ENCODE measurements around the gene CNTNAP2.

DNA sequence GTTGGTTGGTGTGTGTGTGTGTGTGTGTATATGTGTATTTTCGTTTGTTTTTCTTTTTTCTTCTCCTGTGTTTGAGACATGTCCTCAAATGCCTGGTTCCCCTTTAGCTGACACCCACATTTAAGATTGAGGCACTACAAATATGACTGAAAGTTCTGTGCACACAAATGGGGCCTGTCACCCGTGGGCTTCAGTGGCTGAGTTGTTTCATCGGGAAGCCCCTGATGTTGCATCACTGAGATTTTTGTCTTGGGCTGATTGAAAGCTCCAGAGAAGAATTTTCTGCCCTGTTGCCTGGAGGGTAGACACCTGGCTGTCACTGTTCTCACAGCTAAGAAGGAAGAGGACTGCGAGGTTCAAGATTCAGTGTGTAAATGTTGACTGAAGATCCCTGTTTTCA lies 2190.2 kb downstream of the CNTNAP2 start:
- TF ChIP-seq, protein P1, sequence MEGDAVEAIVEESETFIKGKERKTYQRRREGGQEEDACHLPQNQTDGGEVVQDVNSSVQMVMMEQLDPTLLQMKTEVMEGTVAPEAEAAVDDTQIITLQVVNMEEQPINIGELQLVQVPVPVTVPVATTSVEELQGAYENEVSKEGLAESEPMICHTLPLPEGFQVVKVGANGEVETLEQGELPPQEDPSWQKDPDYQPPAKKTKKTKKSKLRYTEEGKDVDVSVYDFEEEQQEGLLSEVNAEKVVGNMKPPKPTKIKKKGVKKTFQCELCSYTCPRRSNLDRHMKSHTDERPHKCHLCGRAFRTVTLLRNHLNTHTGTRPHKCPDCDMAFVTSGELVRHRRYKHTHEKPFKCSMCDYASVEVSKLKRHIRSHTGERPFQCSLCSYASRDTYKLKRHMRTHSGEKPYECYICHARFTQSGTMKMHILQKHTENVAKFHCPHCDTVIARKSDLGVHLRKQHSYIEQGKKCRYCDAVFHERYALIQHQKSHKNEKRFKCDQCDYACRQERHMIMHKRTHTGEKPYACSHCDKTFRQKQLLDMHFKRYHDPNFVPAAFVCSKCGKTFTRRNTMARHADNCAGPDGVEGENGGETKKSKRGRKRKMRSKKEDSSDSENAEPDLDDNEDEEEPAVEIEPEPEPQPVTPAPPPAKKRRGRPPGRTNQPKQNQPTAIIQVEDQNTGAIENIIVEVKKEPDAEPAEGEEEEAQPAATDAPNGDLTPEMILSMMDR (IDR thresholded peaks at IDR 0.05; ENCODE audit: control extremely low read depth in 1 of 3, insufficient read depth in 1 of 3, low read depth in 1 of 3, low read length in 3 of 3), result no peak
- TF ChIP-seq YY1 (IDR thresholded peaks at IDR 0.05; ENCODE audit: low read depth, low read length), result no peak
